NCI-H510A (cell line): Measurements from ENCODE around the gene DGCR8.
"Not testable (repeated sequence)": the region's sequence is repeated elsewhere in the genome, so short reads cannot be mapped to it uniquely, and the experiment has no call there.

Experiments
- DNase-seq: peaks from one replicate; lab custom pipeline; 2025; lab: John Stamatoyannopoulos, UW

The DGCR8 gene

GRCh38 chr22:20066617-20067383 lies 13.2 kb upstream of the DGCR8 start:
- DNase-seq: no peak

GRCh38 chr22:20067384-20067682 lies 12.7 kb upstream of the DGCR8 start:
- not testable (repeated sequence) for DNase-seq

GRCh38 chr22:20068640-20069039 lies 11.4 kb upstream of the DGCR8 start:
- no peak for DNase-seq

GRCh38 chr22:20069331-20070042 lies 10.6 kb upstream of the DGCR8 start:
- DNase-seq: no peak

GRCh38 chr22:20071524-20071972 lies 8.5 kb upstream of the DGCR8 start:
- DNase-seq: no peak

GRCh38 chr22:20076627-20077172 lies 3.3 kb upstream of the DGCR8 start:
- no peak for DNase-seq

- DNase-seq: peak; percentile 41
These were observed 369 bp downstream of the DGCR8 start for GRCh38 chr22:20080445-20080775.

GRCh38 chr22:20080776-20081654 lies 974 bp downstream of the DGCR8 start:
- DNase-seq: no peak

GRCh38 chr22:20083157-20083890 lies 3.3 kb downstream of the DGCR8 start:
- DNase-seq: no peak

GRCh38 chr22:20083891-20084546 lies 4.0 kb downstream of the DGCR8 start:
- no peak for DNase-seq

GRCh38 chr22:20084547-20085413 lies 4.7 kb downstream of the DGCR8 start:
- no peak for DNase-seq

- no peak for DNase-seq
These were observed 5.6 kb downstream of the DGCR8 start for GRCh38 chr22:20085651-20086050.

- DNase-seq: no peak
These were observed 6.1 kb downstream of the DGCR8 start for GRCh38 chr22:20086101-20086599.

GRCh38 chr22:20086763-20087162 lies 6.7 kb downstream of the DGCR8 start:
- no peak for DNase-seq

GRCh38 chr22:20087319-20088262 lies 7.5 kb downstream of the DGCR8 start:
- DNase-seq: no peak

GRCh38 chr22:20088263-20088648 lies 8.2 kb downstream of the DGCR8 start:
- DNase-seq: no peak

GRCh38 chr22:20089226-20089976 lies 9.4 kb downstream of the DGCR8 start:
- no peak for DNase-seq
